PC-3 (cell line): ENCODE results near the gene RHOBTB3. TPM values are rescaled to one million over a fixed set of nuclear protein-coding genes. Genes with fewer than 3 reads are reported as not detected.

Source experiments
- ATAC-seq: fragments of 200-7000 bp; cut with Tn5 transposase; 2 replicates; pipeline ENCODE4 v1.9.1; 2020; ENCODE audit warnings: mild to moderate bottlenecking, moderate library complexity
- BruUV-seq: library from RNA; stranded (reverse); fragments of 400-500 nt; replicated peaks from 2 replicates; lab custom pipeline; 2021; lab: Mats Ljungman, UMichigan
- CTCF ChIA-PET: fragments of 300-600 bp; sonication (Branson Sonifier 250); formaldehyde crosslinking; loops from one replicate; lab custom pipeline; 2022; ENCODE audit warnings: antibody characterized with exemption; lab: Charles Lee
- POLR2A ChIA-PET: fragments of 300-600 bp; sonication (Branson Sonifier 250); formaldehyde crosslinking; loops from one replicate; lab custom pipeline; 2022; ENCODE audit warnings: antibody characterized with exemption; ENCODE audit not compliant: unreplicated experiment; lab: Charles Lee
- DNase-seq: peaks from one replicate; pipeline ENCODE4 v3.0.0-alpha.2; 2015
- H2AFZ ChIP-seq: fragments of 300-600 bp; sonication (generic); 2 replicates; pipeline ENCODE4 v1.6.0; 2016; ENCODE audit warnings: antibody characterized with exemption, low read length
- H3F3A ChIP-seq: fragments of 300-600 bp; sonication (generic); one replicate; pipeline ENCODE4 v1.6.0; 2017; ENCODE audit warnings: antibody characterized with exemption, low read length, control low read depth, mild to moderate bottlenecking; ENCODE audit not compliant: unreplicated experiment
- H3K27ac ChIP-seq: fragments of 300-600 bp; sonication (generic); 2 replicates; pipeline ENCODE4 v1.5.1; 2016; ENCODE audit warnings: mild to moderate bottlenecking, low read length
- H3K27me3 ChIP-seq: fragments of 300-600 bp; sonication (generic); 2 replicates; pipeline ENCODE4 v1.6.1; 2016; ENCODE audit warnings: low read length, mixed read lengths
- H3K36me3 ChIP-seq: fragments of 300-600 bp; sonication (generic); 2 replicates; pipeline ENCODE4 v1.6.1; 2016; ENCODE audit warnings: low read depth, mixed run types, low read length, mixed read lengths
- H3K4me1 ChIP-seq: fragments of 300-600 bp; sonication (generic); 2 replicates; pipeline ENCODE4 v1.5.1; 2016; ENCODE audit warnings: low read length; ENCODE audit not compliant: insufficient read depth
- H3K4me2 ChIP-seq: fragments of 300-600 bp; sonication (generic); 2 replicates; pipeline ENCODE4 v1.6.0; 2016; ENCODE audit warnings: low read length
- H3K4me3 ChIP-seq: fragments of 300-600 bp; sonication (generic); 2 replicates; pipeline ENCODE4 v1.5.1; 2016; ENCODE audit warnings: mild to moderate bottlenecking, low read length, mixed read lengths
- H3K79me2 ChIP-seq: fragments of 300-600 bp; sonication (generic); 2 replicates; pipeline ENCODE4 v1.6.1; 2017; ENCODE audit warnings: low read length, mixed read lengths
- H3K9ac ChIP-seq: fragments of 300-600 bp; sonication (generic); 2 replicates; pipeline ENCODE4 v1.6.0; 2016; ENCODE audit warnings: mild to moderate bottlenecking, low read length
- H3K9me2 ChIP-seq: fragments of 300-600 bp; sonication (generic); replicated peaks from 2 replicates; pipeline ENCODE4 v1.6.1; 2016; ENCODE audit warnings: mixed run types, low read length, mixed read lengths
- H3K9me3 ChIP-seq: fragments of 300-600 bp; sonication (generic); 2 replicates; pipeline ENCODE4 v1.6.1; 2016; ENCODE audit warnings: low read length, mixed read lengths
- H4K20me1 ChIP-seq: fragments of 300-600 bp; sonication (generic); 2 replicates; pipeline ENCODE4 v1.6.1; 2016; ENCODE audit warnings: low read length, mixed read lengths
- EZH2 ChIP-seq: fragments of 300-600 bp; sonication (generic); IDR thresholded peaks from one replicate; pipeline ENCODE4 v1.6.1; 2017; ENCODE audit warnings: antibody characterized with exemption, mild to moderate bottlenecking, low read length; ENCODE audit not compliant: unreplicated experiment
- EZH2phosphoT487 ChIP-seq: fragments of 300-600 bp; sonication (generic); IDR thresholded peaks from 2 replicates; pipeline ENCODE4 v1.6.1; 2018; ENCODE audit warnings: mild to moderate bottlenecking, antibody characterized with exemption, low read length, borderline replicate concordance
- intact Hi-C: fragments of 100-400 bp; cut with micrococcal nuclease; formaldehyde crosslinking; loops from 2 replicates; pipeline ENCODE4 v1.9.0; 2023
- total RNA-seq: library from RNA; depleted of rRNA; stranded (reverse); fragments of >200 nt; gene quantifications from 2 replicates; pipeline ENCODE4 v1.2.3, GENCODE V29; 2014
- TF ChIP-seq, protein P1 (sequence below): fragments of 300-600 bp; sonication (generic); conservative IDR thresholded peaks from 2 replicates; pipeline ENCODE4 v1.5.1; 2017; ENCODE audit warnings: antibody characterized with exemption, low read depth, mild to moderate bottlenecking, low read length

RHOBTB3 gene
- total RNA-seq, 1 experiment from 2014 or later, result 16.3 TPM

DNA sequence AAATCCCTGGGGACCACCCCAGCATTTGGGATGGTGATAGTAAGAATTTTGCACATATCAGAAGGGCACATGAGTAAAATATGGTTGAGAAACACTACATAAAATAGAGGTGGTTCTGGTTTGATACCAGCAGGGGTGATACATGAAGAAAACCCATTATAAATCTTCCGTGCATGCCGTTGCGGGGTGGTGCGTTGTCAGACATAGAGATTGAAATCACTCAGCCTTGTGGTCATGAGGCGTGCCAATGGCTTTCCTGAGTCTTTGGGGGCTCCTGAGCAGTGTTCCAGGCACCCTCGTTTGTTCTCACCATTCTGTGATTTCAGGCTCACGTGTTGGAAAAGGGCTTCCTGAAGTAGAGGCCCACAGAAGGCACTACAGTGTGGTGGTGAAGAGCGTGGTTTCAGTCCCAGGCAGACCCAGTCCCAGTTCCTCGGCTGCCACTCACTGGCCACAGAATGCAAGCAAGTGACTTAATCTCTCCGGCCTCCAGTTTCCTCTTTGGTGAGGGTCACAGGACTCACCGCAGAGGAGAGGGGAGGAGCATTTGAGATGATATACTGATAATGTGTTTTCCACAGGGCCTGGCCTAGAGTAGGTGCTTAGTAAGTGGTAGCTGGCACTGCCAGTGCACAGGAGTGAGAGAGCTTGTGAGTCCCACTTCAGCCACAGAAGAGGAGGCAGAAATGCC, 111.9 kb downstream of the RHOBTB3 start:
- peak; percentile 81 for ATAC-seq
- no TSS peak for BruUV-seq
- TF ChIP-seq, protein P1, sequence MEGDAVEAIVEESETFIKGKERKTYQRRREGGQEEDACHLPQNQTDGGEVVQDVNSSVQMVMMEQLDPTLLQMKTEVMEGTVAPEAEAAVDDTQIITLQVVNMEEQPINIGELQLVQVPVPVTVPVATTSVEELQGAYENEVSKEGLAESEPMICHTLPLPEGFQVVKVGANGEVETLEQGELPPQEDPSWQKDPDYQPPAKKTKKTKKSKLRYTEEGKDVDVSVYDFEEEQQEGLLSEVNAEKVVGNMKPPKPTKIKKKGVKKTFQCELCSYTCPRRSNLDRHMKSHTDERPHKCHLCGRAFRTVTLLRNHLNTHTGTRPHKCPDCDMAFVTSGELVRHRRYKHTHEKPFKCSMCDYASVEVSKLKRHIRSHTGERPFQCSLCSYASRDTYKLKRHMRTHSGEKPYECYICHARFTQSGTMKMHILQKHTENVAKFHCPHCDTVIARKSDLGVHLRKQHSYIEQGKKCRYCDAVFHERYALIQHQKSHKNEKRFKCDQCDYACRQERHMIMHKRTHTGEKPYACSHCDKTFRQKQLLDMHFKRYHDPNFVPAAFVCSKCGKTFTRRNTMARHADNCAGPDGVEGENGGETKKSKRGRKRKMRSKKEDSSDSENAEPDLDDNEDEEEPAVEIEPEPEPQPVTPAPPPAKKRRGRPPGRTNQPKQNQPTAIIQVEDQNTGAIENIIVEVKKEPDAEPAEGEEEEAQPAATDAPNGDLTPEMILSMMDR, result peak; percentile 46
- TF ChIP-seq EZH2, result no peak
- peak; percentile 62 for DNase-seq
- Histone ChIP-seq H3K9me2 (no peaks in the 10 kb centered on the region), H3K9me3 (no peaks in the 10 kb centered on the region), H2AFZ (peak overlapping the region; percentile 53), H3K36me3 (no peaks in the 10 kb centered on the region), H3K4me2 (no peak overlapping the region), H3K27me3 (no peaks in the 10 kb centered on the region), H3K79me2 (no peaks in the 10 kb centered on the region), H3K9ac (no peak overlapping the region), H4K20me1 (no peaks in the 10 kb centered on the region), H3K4me1 (peaks cover 7% of the 10 kb centered on the region; the same call in 1 of the 2 replicates), H3K4me3 (no peak overlapping the region), H3K27ac (peak overlapping the region; percentile 49), H3F3A (no peaks in the 10 kb centered on the region)
- ChIA-PET CTCF (interaction anchor here (0.5 to 0.8 kb wide), 2 partner anchors 62 kb away, joined by 3 to 8 read pairs; no protein-coding TSS in a partner anchor), POLR2A (no interaction called here)
- intact Hi-C loops, result loop anchor here (1.0 to 10.0 kb wide), 2 partner anchors 62 to 558 kb away; partner anchors contain the start of gene MCTP1

GRCh38 chr5:95843733-95844223, 112.6 kb downstream of the RHOBTB3 start:
- intact Hi-C loops, result loop anchor here (1.0 to 10.0 kb wide), 2 partner anchors 62 to 559 kb away; partner anchors contain the start of gene MCTP1
- Histone ChIP-seq H3K9me3 (no peaks in the 10 kb centered on the region), H3K36me3 (no peaks in the 10 kb centered on the region), H3K9ac (no peak overlapping the region), H3K9me2 (no peaks in the 10 kb centered on the region), H3K4me1 (peaks cover 7% of the 10 kb centered on the region; the same call in 1 of the 2 replicates), H3K27me3 (no peaks in the 10 kb centered on the region), H3K27ac (peak overlapping the region; percentile 49), H3K4me2 (no peak overlapping the region), H3K79me2 (no peaks in the 10 kb centered on the region), H3F3A (no peaks in the 10 kb centered on the region), H4K20me1 (no peaks in the 10 kb centered on the region), H2AFZ (no peak overlapping the region), H3K4me3 (no peak overlapping the region)
- ChIA-PET POLR2A (interaction anchor here (0.6 kb wide), 1 partner anchor 20 kb away, joined by 4 read pairs; no protein-coding TSS in a partner anchor), CTCF (interaction anchor here (0.6 to 0.8 kb wide), 3 partner anchors 20 to 81 kb away, joined by 3 to 9 read pairs (median 8); no protein-coding TSS in a partner anchor)
- TF ChIP-seq EZH2, result no peak
- TF ChIP-seq, protein P1, result no peak
- no peak for TF ChIP-seq EZH2phosphoT487
- ATAC-seq (no peak; the same call in 1 of the 2 replicates), DNase-seq (no peak)
- BruUV-seq, result no TSS peak
